GM18858 (cell line): ENCODE measurements around the gene BCL2A1.
"Not testable (repeated sequence)": the region's sequence is repeated elsewhere in the genome, so short reads cannot be mapped to it uniquely, and the experiment has no call there.

Experiments
- ATAC-seq: cut with Tn5 transposase; IDR thresholded peaks from one replicate; pipeline ENCODE4 v1.9.1; 2021; ENCODE audit not compliant: unreplicated experiment

BCL2A1 gene

DNA sequence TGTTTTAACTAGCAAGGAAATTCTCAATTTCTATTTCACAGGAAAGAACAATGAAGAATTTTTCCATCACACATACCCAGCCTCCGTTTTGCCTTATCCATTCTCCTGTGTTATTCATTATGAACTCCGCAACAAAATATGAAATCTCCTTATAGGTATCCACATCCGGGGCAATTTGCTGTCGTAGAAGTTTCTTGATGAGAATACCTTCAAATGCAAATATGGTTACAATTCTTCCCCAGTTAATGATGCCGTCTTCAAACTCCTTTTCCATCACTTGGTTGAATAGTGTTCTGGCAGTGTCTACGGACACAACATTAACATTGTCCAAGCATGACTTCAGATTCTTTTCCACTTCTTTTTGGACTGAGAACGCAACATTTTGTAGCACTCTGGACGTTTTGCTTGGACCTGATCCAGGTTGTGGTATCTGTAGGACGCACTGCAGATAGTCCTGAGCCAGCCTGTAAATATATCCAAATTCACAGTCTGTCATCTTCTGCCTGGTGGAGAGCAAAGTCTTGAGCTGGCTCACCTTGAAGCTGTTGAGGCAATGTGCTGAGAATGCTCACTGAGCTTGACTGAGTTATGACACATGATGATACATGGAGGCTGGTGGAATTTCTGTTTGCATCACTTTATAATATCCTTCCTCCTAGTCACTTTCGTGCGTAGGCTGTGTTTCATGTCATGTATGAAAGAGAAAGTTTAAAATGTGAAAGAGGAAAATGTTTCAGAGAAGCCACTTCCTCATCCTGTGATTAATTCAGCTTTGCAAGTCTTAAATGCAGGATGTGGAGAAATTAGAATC, at the start of gene BCL2A1:
Gene BCL2A1, minus strand, starts transcription at position 573 of the 811 bp plus-strand sequence. Its CDS starts 77 bp downstream, at position 496.
- peak; percentile 52 for ATAC-seq

DNA sequence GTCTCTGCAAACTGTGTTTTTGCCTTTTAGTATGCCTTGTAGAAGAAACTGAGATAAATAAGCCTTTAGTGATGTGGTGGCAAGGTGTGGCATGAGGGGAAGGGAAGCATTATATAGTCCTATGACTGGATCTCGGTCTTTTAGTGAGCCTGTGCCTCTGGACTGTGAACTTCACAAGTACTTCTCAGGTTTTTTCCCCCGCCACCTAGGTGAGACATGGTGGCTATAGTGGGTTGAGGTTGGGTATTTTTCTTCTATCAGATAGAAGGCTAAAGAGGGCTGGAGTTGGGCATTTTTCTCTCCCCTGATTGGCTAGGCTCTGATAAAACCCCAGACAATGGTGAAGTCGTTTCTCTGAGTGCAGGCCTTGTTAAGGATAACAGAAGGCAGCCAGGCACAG, 49.7 kb upstream of the BCL2A1 start:
- no peak for ATAC-seq

GRCh38 chr15:80020149-80020548, 49.2 kb upstream of the BCL2A1 start:
- not testable (repeated sequence) for ATAC-seq

- ATAC-seq, result no peak
These were observed 48.3 kb upstream of the BCL2A1 start for GRCh38 chr15:80019168-80019745.

DNA sequence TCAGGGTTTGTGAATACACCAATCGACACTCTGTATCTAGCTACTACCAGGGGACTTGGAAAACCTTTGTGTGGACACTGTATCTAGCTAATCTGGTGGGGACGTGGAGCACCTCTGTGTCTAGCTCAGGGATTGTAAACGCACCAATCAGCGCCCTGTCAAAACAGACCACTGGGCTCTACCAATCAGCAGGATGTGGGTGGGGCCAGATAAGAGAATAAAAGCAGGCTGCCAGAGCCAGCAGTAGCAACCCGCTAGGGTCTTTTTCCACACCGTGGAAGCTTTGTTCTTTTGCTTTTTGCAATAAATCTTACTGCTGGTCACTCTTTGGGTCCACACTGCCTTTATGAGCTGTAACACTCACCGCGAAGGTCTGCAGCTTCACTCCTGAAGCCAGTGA, 46.1 kb upstream of the BCL2A1 start:
- ATAC-seq, result not testable (repeated sequence)

DNA sequence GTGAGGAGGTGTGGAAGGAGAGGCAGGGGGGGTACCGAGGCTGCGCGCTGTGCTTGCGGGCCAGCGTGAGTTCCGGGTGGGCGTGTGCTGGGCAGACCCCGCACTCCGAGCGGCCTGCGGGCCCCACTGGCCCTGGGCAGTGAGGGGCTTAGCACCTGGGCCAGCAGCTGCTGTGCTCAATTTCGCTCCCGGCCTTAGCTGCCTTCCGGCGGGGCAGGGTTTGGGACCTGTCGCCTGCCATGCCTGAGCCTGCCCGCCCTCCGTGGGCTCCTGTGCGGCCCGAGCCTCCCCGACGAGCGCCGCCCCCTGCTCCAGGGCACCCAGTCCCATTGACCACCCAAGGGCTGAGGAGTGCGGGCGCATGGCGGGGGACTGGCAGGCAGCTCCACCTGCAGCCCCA, 45.5 kb upstream of the BCL2A1 start:
- ATAC-seq, result not testable (repeated sequence)

- no peak for ATAC-seq
These were observed 44.2 kb upstream of the BCL2A1 start for GRCh38 chr15:80015156-80015555.

- ATAC-seq, result not testable (repeated sequence)
These were observed 43.2 kb upstream of the BCL2A1 start for GRCh38 chr15:80014186-80014585.

GRCh38 chr15:80012060-80012726, 41.2 kb upstream of the BCL2A1 start:
- no peak for ATAC-seq

DNA sequence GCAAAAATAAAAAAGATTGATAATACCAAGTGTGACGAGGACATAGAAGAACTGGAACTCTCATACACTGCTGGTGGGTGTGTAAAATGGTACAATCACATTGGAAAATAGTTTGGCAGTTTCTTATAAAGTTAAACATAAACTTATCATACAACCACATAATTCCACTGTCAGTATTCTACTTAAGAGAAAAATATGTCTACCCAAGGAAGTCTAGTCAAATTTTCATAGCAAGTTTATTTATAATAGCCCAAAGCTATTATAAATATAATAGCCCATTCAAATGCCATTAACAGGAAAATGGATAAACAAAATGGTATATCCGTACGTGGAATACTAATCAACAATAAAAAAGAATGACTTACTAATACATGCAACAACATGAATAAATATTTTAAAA, 40.6 kb upstream of the BCL2A1 start:
- no peak for ATAC-seq

DNA sequence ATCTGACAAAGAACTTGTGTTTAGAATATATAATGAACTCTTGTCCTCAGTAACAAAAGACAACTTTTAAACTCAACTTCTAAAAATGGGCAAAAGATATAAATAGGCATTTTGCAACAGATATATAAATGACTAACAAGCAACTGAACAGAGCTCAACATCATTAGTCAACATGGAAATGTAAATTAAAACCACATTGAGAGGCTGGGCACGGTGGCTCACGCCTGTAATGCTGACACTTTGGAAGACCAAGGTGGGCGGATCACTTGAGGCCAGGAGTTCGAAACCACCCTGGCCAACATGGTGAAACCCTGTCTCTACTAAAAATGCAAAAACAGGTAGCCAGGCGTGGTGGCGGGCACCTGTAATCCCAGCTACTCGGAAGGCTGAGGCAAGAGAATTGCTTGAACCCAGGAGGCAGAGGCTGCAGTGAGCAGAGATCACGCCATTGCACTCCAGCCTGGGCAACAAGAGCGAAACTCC, 40.1 kb upstream of the BCL2A1 start:
- ATAC-seq, result peak; percentile 42

GRCh38 chr15:80010131-80010673, 39.2 kb upstream of the BCL2A1 start:
- no peak for ATAC-seq

DNA sequence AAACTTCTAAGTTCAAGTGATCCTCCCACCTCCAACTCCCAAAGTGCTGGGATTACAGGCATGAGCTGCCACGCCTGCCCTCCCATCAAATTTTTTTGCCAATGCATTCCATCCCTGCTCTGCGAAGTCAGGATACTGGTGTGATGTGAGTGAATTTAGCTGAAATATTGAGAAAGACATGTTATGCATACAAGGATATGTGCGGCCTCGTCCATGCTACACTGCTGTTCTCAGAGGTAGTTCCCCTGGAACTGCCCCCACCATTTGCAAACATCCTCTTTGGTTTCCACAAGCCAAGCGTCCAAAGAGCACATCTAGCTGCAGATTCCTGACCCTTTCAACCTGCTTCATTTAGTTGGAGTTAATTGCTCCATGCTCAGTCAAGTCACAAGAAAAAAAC, 36.5 kb upstream of the BCL2A1 start:
- ATAC-seq, result no peak

GRCh38 chr15:80006946-80007345, 36.0 kb upstream of the BCL2A1 start:
- ATAC-seq, result no peak

- ATAC-seq, result no peak
These were observed 33.0 kb upstream of the BCL2A1 start for GRCh38 chr15:80003934-80004472.

- ATAC-seq, result no peak
These were observed 32.2 kb upstream of the BCL2A1 start for GRCh38 chr15:80003171-80003570.

- no peak for ATAC-seq
These were observed 31.3 kb upstream of the BCL2A1 start for GRCh38 chr15:80002267-80002666.

DNA sequence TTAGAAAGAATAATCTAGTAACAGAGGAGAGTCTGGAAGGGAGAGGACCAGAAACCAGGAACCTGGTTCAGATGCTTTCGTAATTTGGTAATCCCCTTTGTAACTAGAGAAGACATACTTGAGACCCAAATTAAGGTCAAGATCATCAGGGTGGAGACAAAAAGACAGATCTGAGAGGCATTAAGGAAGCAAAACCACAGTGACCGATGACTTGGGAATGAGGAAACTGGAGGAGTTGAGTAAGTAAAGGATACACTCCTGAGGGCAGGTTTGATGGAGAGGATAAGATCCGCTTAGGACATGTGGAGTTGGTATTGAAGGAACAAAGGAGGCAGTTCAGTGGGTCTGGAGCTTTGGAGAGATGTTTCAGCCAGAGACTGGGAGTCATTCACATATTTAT, 23.6 kb upstream of the BCL2A1 start:
- ATAC-seq, result no peak

DNA sequence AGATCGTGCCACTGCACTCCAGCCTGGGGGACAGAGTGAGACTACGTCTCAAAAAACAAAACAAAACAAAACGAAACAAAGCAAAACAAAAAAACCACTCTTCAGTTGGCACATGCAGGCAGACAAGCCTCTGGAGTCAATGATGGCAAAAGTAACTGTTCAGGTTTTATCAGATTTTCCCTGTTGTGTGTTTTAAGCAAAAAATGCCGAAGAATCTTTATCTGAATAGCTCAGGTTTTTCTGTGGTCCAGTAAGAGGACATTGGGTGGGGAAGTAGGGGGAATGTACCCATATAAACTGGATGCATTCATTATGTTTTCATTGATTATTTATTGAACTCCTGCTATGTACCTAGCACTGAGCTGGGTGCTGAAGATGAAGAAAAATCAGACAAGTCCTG, 20.8 kb upstream of the BCL2A1 start:
- ATAC-seq, result no peak

DNA sequence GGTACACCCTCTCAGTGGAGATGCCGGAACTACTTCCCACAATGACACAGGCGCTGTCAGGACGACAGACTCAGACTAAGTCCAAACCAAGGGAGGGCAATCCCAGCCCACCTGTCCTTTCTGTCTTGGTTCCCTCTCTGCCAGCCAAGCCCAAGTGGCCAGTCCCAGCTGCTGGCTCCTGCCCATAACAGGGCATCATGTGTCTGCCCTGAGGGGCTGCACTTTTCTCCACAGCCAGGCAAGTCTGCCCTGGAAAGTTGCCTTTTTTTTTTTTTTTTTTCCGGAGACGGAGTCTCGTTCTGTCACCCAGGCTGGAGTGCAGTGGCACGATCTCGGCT, 20.0 kb upstream of the BCL2A1 start:
- ATAC-seq, result no peak

- ATAC-seq, result no peak
These were observed 19.4 kb upstream of the BCL2A1 start for GRCh38 chr15:79990280-79990996.
